Activated CD8-positive, alpha-beta T cell treated with anti-CD3 and anti-CD28 coated beads for 36 hours (primary cell): ENCODE data around the gene ZHX3. TPM values are rescaled to one million over a fixed set of nuclear protein-coding genes. Genes with fewer than 3 reads are reported as not detected.

ENCODE experiments used
- ATAC-seq: fragments of 200-7000 bp; cut with Tn5 transposase; one replicate; pipeline ENCODE4 v1.10.0; 2021; ENCODE audit warnings: mild to moderate bottlenecking, moderate library complexity
- CTCF ChIA-PET: fragments of 350-600 bp; sonication (Branson Sonifier 250); formaldehyde crosslinking; loops from one replicate; lab custom pipeline; 2021; ENCODE audit warnings: antibody characterized with exemption; lab: Charles Lee
- POLR2A ChIA-PET: fragments of 350-600 bp; sonication (Branson Sonifier 250); formaldehyde crosslinking; loops from one replicate; lab custom pipeline; 2021; ENCODE audit warnings: antibody characterized with exemption; lab: Charles Lee
- DNase-seq: peaks from one replicate; pipeline ENCODE4 v3.0.0-alpha.2; 2020
- H3K27ac Mint-ChIP-seq: one replicate; pipeline ENCODE4 v1.8.0; 2021; ENCODE audit warnings: mild to moderate bottlenecking, mixed read lengths
- H3K27me3 Mint-ChIP-seq: one replicate; pipeline ENCODE4 v1.8.0; 2021; ENCODE audit warnings: mixed read lengths
- H3K36me3 Mint-ChIP-seq: one replicate; pipeline ENCODE4 v1.8.0; 2021; ENCODE audit warnings: low read depth, mixed read lengths
- H3K4me1 Mint-ChIP-seq: one replicate; pipeline ENCODE4 v1.8.0; 2021; ENCODE audit warnings: low read depth, mixed read lengths
- H3K4me3 Mint-ChIP-seq: one replicate; pipeline ENCODE4 v1.8.0; 2021; ENCODE audit warnings: mild to moderate bottlenecking, moderate library complexity, mixed read lengths
- H3K9me3 Mint-ChIP-seq: one replicate; pipeline ENCODE4 v1.8.0; 2021; ENCODE audit warnings: mixed read lengths
- CTCF ChIP-seq: fragments of 200-600 bp; IDR thresholded peaks from one replicate; pipeline ENCODE4 v1.8.0; 2022; ENCODE audit warnings: antibody characterized with exemption, mild to moderate bottlenecking
- intact Hi-C: fragments of 100-400 bp; cut with micrococcal nuclease; formaldehyde crosslinking; loops from one replicate; pipeline ENCODE4 v1.10.0; 2022
- total RNA-seq, 2 experiments: library from RNA; stranded (reverse); gene quantifications; one replicate each; pipeline ENCODE4 v1.2.3, GENCODE V29; 2021

Gene ZHX3
- total RNA-seq, 2 experiments from 2014 or later = 14.1 to 14.2 TPM

GRCh38 chr20:41334036-41334435, 16.5 kb upstream of the ZHX3 start:
- intact Hi-C loops = loop anchor here (10.0 kb wide), 1 partner anchor 99 kb away; no protein-coding TSS in a partner anchor
- Mint-ChIP-seq H3K36me3 (no peaks in the 10 kb centered on the region), H3K27me3 (peaks cover 2% of the 10 kb centered on the region), H3K27ac (no peak overlapping the region), H3K9me3 (no peaks in the 10 kb centered on the region), H3K4me1 (peaks cover 11% of the 10 kb centered on the region), H3K4me3 (no peak overlapping the region)
- ChIA-PET POLR2A (no interaction called here), CTCF (no interaction called here)
- no peak for TF ChIP-seq CTCF
- DNase-seq = no peak
- no peak for ATAC-seq

GRCh38 chr20:41331731-41332130, 14.2 kb upstream of the ZHX3 start:
- ATAC-seq = no peak
- TF ChIP-seq CTCF = no peak
- H3K27me3 Mint-ChIP-seq = no peaks in the 10 kb centered on the region
- POLR2A ChIA-PET = no interaction called here
- H3K4me3 Mint-ChIP-seq = no peak overlapping the region
- H3K36me3 Mint-ChIP-seq = no peaks in the 10 kb centered on the region
- intact Hi-C loops = loop anchor here (10.0 kb wide), 1 partner anchor 97 kb away; no protein-coding TSS in a partner anchor
- no peak overlapping the region for H3K27ac Mint-ChIP-seq
- H3K4me1 Mint-ChIP-seq = peaks cover 14% of the 10 kb centered on the region
- no peaks in the 10 kb centered on the region for H3K9me3 Mint-ChIP-seq
- CTCF ChIA-PET = interaction anchor here (1.4 to 3.7 kb wide), 3 partner anchors 8 to 197 kb away, joined by 4 to 29 read pairs (median 7); partner anchors contain the start of gene LPIN3
- DNase-seq = no peak

- no peak for DNase-seq
- intact Hi-C loops = loop anchor here (10.0 kb wide), 1 partner anchor 96 kb away; no protein-coding TSS in a partner anchor
- ATAC-seq = no peak
- H3K27ac Mint-ChIP-seq = no peak overlapping the region
- POLR2A ChIA-PET = interaction anchor here (1.6 kb wide), 1 partner anchor 204 kb away, joined by 3 read pairs; no protein-coding TSS in a partner anchor
- H3K36me3 Mint-ChIP-seq = no peaks in the 10 kb centered on the region
- TF ChIP-seq CTCF = no peak
- no peak overlapping the region for H3K4me3 Mint-ChIP-seq
- H3K4me1 Mint-ChIP-seq = peaks cover 14% of the 10 kb centered on the region
- H3K9me3 Mint-ChIP-seq = no peaks in the 10 kb centered on the region
- CTCF ChIA-PET = interaction anchor here (1.5 to 3.7 kb wide), 4 partner anchors 9 to 368 kb away, joined by 3 to 29 read pairs (median 12); partner anchors contain the start of gene LPIN3
- no peaks in the 10 kb centered on the region for H3K27me3 Mint-ChIP-seq
Measured at GRCh38 chr20:41330941-41331340, 13.4 kb upstream of the ZHX3 start.

GRCh38 chr20:41330343-41330720, 12.8 kb upstream of the ZHX3 start:
- H3K4me1 Mint-ChIP-seq = peaks cover 14% of the 10 kb centered on the region
- ChIA-PET POLR2A (interaction anchor here (0.6 to 1.7 kb wide), 4 partner anchors 8 to 204 kb away, joined by 3 to 4 read pairs (median 3); no protein-coding TSS in a partner anchor), CTCF (interaction anchor here (1.0 to 3.7 kb wide), 7 partner anchors 8 to 367 kb away, joined by 3 to 29 read pairs (median 5); partner anchors contain the start of gene LPIN3)
- no peaks in the 10 kb centered on the region for H3K27me3 Mint-ChIP-seq
- DNase-seq (no peak), ATAC-seq (no peak)
- H3K36me3 Mint-ChIP-seq = no peaks in the 10 kb centered on the region
- TF ChIP-seq CTCF = no peak
- no peak overlapping the region for H3K27ac Mint-ChIP-seq
- H3K9me3 Mint-ChIP-seq = no peaks in the 10 kb centered on the region
- no peak overlapping the region for H3K4me3 Mint-ChIP-seq
- intact Hi-C loops = loop anchor here (10.0 kb wide), 1 partner anchor 96 kb away; no protein-coding TSS in a partner anchor
